ENCODE measurements around the gene KCTD6.

Gene KCTD6

GRCh38 chr3:58482917-58483636, 8.8 kb upstream of the KCTD6 start:
- H3K79me1 ChIP-seq (ENCODE audit: low read length), result no peaks in the 10 kb centered on the region
- H4K91ac ChIP-seq (ENCODE audit: low read depth, low read length), result no peak overlapping the region
- no peak overlapping the region for H4K12ac ChIP-seq (ENCODE audit: low read depth, low read length)
- H3K36me3 ChIP-seq (ENCODE audit: control insufficient read depth in 1 of 2, insufficient read depth in 2 of 2, low read length in 2 of 2), result no peaks in the 10 kb centered on the region
- H2BK12ac ChIP-seq (ENCODE audit: low read length), result no peak overlapping the region
- no peak overlapping the region for H3K9ac ChIP-seq (ENCODE audit: low read length)
- no peak overlapping the region for H3K4me3 ChIP-seq (ENCODE audit: low read depth, low read length)
- H2BK120ac ChIP-seq (ENCODE audit: insufficient read depth, low read length, poor library complexity), result no peak overlapping the region
- H3K27me3 ChIP-seq (ENCODE audit: insufficient read depth, low read length), result no peaks in the 10 kb centered on the region
- H3K4ac ChIP-seq (ENCODE audit: low read depth, low read length), result no peak overlapping the region
- H3K23ac ChIP-seq (ENCODE audit: low read length), result no peak overlapping the region
- no peak overlapping the region for H3K14ac ChIP-seq (ENCODE audit: low read length)
- no CpG with 5 or more reads among the region's 8 CpGs for WGBS (ENCODE audit: extremely low coverage, insufficient coverage, insufficient read length)
- H3K18ac ChIP-seq (ENCODE audit: low read length), result no peak overlapping the region
- DNase-seq, result no peak
- no peak overlapping the region for H3K27ac ChIP-seq (ENCODE audit: low read depth, low read length)
- no peak overlapping the region for H2AFZ ChIP-seq (ENCODE audit: insufficient read depth, low read length, poor library complexity)
- H3K4me1 ChIP-seq (ENCODE audit: control insufficient read depth in 1 of 2, insufficient read depth in 2 of 2, low read length in 2 of 2), result no peaks in the 10 kb centered on the region
- no peak overlapping the region for H4K8ac ChIP-seq (ENCODE audit: low read depth, low read length)
- H3K4me2 ChIP-seq (ENCODE audit: low read length), result no peak overlapping the region
- no peak overlapping the region for H2BK5ac ChIP-seq (ENCODE audit: low read depth, low read length, poor library complexity)
- H2AK5ac ChIP-seq (ENCODE audit: low read length), result no peak overlapping the region
- H3K9me3 ChIP-seq (ENCODE audit: insufficient read depth, low read depth, low read length), result no peaks in the 10 kb centered on the region
- no peaks in the 10 kb centered on the region for H3K79me2 ChIP-seq (ENCODE audit: control insufficient read depth, insufficient read depth, low read length, poor library complexity)

GRCh38 chr3:58484045-58484721, 7.7 kb upstream of the KCTD6 start:
- no peak for DNase-seq
- Histone ChIP-seq H3K18ac (ENCODE audit: low read length) (no peak overlapping the region), H2BK12ac (ENCODE audit: low read length) (no peak overlapping the region), H3K4ac (ENCODE audit: low read depth, low read length) (no peak overlapping the region), H3K9me3 (ENCODE audit: insufficient read depth, low read depth, low read length) (no peaks in the 10 kb centered on the region), H4K8ac (ENCODE audit: low read depth, low read length) (no peak overlapping the region), H3K4me3 (ENCODE audit: low read depth, low read length) (no peak overlapping the region), H3K27me3 (ENCODE audit: insufficient read depth, low read length) (no peaks in the 10 kb centered on the region), H2AFZ (ENCODE audit: insufficient read depth, low read length, poor library complexity) (no peak overlapping the region), H2AK5ac (ENCODE audit: low read length) (no peak overlapping the region), H4K12ac (ENCODE audit: low read depth, low read length) (no peak overlapping the region), H3K23ac (ENCODE audit: low read length) (no peak overlapping the region), H3K27ac (ENCODE audit: low read depth, low read length) (no peak overlapping the region), H3K36me3 (ENCODE audit: control insufficient read depth in 1 of 2, insufficient read depth in 2 of 2, low read length in 2 of 2) (no peaks in the 10 kb centered on the region), H3K79me2 (ENCODE audit: control insufficient read depth, insufficient read depth, low read length, poor library complexity) (no peaks in the 10 kb centered on the region), H3K4me2 (ENCODE audit: low read length) (no peak overlapping the region), H3K9ac (ENCODE audit: low read length) (no peak overlapping the region), H2BK120ac (ENCODE audit: insufficient read depth, low read length, poor library complexity) (no peak overlapping the region), H3K4me1 (ENCODE audit: control insufficient read depth in 1 of 2, insufficient read depth in 2 of 2, low read length in 2 of 2) (no peaks in the 10 kb centered on the region), H3K14ac (ENCODE audit: low read length) (no peak overlapping the region), H4K91ac (ENCODE audit: low read depth, low read length) (no peak overlapping the region), H3K79me1 (ENCODE audit: low read length) (no peaks in the 10 kb centered on the region), H2BK5ac (ENCODE audit: low read depth, low read length, poor library complexity) (no peak overlapping the region)
- no CpG with 5 or more reads among the region's 7 CpGs for WGBS (ENCODE audit: extremely low coverage, insufficient coverage, insufficient read length)

- no peak overlapping the region for H2BK5ac ChIP-seq (ENCODE audit: low read depth, low read length, poor library complexity)
- H3K14ac ChIP-seq (ENCODE audit: low read length), result no peak overlapping the region
- H3K4me3 ChIP-seq (ENCODE audit: low read depth, low read length), result no peak overlapping the region
- no peak overlapping the region for H4K12ac ChIP-seq (ENCODE audit: low read depth, low read length)
- no peak overlapping the region for H3K23ac ChIP-seq (ENCODE audit: low read length)
- no peaks in the 10 kb centered on the region for H3K79me1 ChIP-seq (ENCODE audit: low read length)
- no peaks in the 10 kb centered on the region for H3K79me2 ChIP-seq (ENCODE audit: control insufficient read depth, insufficient read depth, low read length, poor library complexity)
- DNase-seq, result no peak
- WGBS (ENCODE audit: extremely low coverage, insufficient coverage, insufficient read length), result no CpG with 5 or more reads among the region's 3 CpGs
- H3K27me3 ChIP-seq (ENCODE audit: insufficient read depth, low read length), result no peaks in the 10 kb centered on the region
- no peak overlapping the region for H2AK5ac ChIP-seq (ENCODE audit: low read length)
- H2BK12ac ChIP-seq (ENCODE audit: low read length), result no peak overlapping the region
- H3K27ac ChIP-seq (ENCODE audit: low read depth, low read length), result no peak overlapping the region
- no peaks in the 10 kb centered on the region for H3K9me3 ChIP-seq (ENCODE audit: insufficient read depth, low read depth, low read length)
- H3K4me2 ChIP-seq (ENCODE audit: low read length), result no peak overlapping the region
- no peaks in the 10 kb centered on the region for H3K4me1 ChIP-seq (ENCODE audit: control insufficient read depth in 1 of 2, insufficient read depth in 2 of 2, low read length in 2 of 2)
- no peak overlapping the region for H2BK120ac ChIP-seq (ENCODE audit: insufficient read depth, low read length, poor library complexity)
- H3K4ac ChIP-seq (ENCODE audit: low read depth, low read length), result no peak overlapping the region
- no peak overlapping the region for H3K9ac ChIP-seq (ENCODE audit: low read length)
- no peak overlapping the region for H4K8ac ChIP-seq (ENCODE audit: low read depth, low read length)
- no peak overlapping the region for H2AFZ ChIP-seq (ENCODE audit: insufficient read depth, low read length, poor library complexity)
- no peaks in the 10 kb centered on the region for H3K36me3 ChIP-seq (ENCODE audit: control insufficient read depth in 1 of 2, insufficient read depth in 2 of 2, low read length in 2 of 2)
- H4K91ac ChIP-seq (ENCODE audit: low read depth, low read length), result no peak overlapping the region
- no peak overlapping the region for H3K18ac ChIP-seq (ENCODE audit: low read length)
Measured at GRCh38 chr3:58484722-58485069, 7.2 kb upstream of the KCTD6 start.

GRCh38 chr3:58485801-58486435, 6.0 kb upstream of the KCTD6 start:
- H2BK120ac ChIP-seq (ENCODE audit: insufficient read depth, low read length, poor library complexity), result no peak overlapping the region

More at GRCh38 chr3:58485801-58486435, 6.0 kb upstream of the KCTD6 start:
- H4K8ac ChIP-seq (ENCODE audit: low read depth, low read length), result no peak overlapping the region
- no peaks in the 10 kb centered on the region for H3K79me1 ChIP-seq (ENCODE audit: low read length)
- peaks cover 2% of the 10 kb centered on the region in 2 experiments for H3K4me1 ChIP-seq (ENCODE audit: control insufficient read depth in 1 of 2, insufficient read depth in 2 of 2, low read length in 2 of 2)
- H3K4me3 ChIP-seq (ENCODE audit: low read depth, low read length), result no peak overlapping the region
- no peak overlapping the region for H3K4me2 ChIP-seq (ENCODE audit: low read length)
- no peak overlapping the region for H2AK5ac ChIP-seq (ENCODE audit: low read length)
- no peak overlapping the region for H2BK5ac ChIP-seq (ENCODE audit: low read depth, low read length, poor library complexity)
- H3K9ac ChIP-seq (ENCODE audit: low read length), result no peak overlapping the region
- no peak overlapping the region for H2BK12ac ChIP-seq (ENCODE audit: low read length)
- H3K4ac ChIP-seq (ENCODE audit: low read depth, low read length), result no peak overlapping the region
- H3K18ac ChIP-seq (ENCODE audit: low read length), result no peak overlapping the region
- no peak overlapping the region for H2AFZ ChIP-seq (ENCODE audit: insufficient read depth, low read length, poor library complexity)
- no peak overlapping the region for H3K27ac ChIP-seq (ENCODE audit: low read depth, low read length)
- no peaks in the 10 kb centered on the region for H3K36me3 ChIP-seq (ENCODE audit: control insufficient read depth in 1 of 2, insufficient read depth in 2 of 2, low read length in 2 of 2)
- DNase-seq, result no peak
- H3K79me2 ChIP-seq (ENCODE audit: control insufficient read depth, insufficient read depth, low read length, poor library complexity), result no peaks in the 10 kb centered on the region
- H3K14ac ChIP-seq (ENCODE audit: low read length), result no peak overlapping the region
- no peaks in the 10 kb centered on the region for H3K27me3 ChIP-seq (ENCODE audit: insufficient read depth, low read length)
- H4K12ac ChIP-seq (ENCODE audit: low read depth, low read length), result no peak overlapping the region
- H3K23ac ChIP-seq (ENCODE audit: low read length), result no peak overlapping the region
- whole genome bisulfite sequencing (ENCODE audit: extremely low coverage, insufficient coverage, insufficient read length), result no CpG with 5 or more reads among the region's 6 CpGs
- no peaks in the 10 kb centered on the region for H3K9me3 ChIP-seq (ENCODE audit: insufficient read depth, low read depth, low read length)
- H4K91ac ChIP-seq (ENCODE audit: low read depth, low read length), result no peak overlapping the region

Data from trophoblast cell (in vitro differentiated cells and primary cell).